ENCODE data around the gene CLDN9.

The CLDN9 gene

DNA sequence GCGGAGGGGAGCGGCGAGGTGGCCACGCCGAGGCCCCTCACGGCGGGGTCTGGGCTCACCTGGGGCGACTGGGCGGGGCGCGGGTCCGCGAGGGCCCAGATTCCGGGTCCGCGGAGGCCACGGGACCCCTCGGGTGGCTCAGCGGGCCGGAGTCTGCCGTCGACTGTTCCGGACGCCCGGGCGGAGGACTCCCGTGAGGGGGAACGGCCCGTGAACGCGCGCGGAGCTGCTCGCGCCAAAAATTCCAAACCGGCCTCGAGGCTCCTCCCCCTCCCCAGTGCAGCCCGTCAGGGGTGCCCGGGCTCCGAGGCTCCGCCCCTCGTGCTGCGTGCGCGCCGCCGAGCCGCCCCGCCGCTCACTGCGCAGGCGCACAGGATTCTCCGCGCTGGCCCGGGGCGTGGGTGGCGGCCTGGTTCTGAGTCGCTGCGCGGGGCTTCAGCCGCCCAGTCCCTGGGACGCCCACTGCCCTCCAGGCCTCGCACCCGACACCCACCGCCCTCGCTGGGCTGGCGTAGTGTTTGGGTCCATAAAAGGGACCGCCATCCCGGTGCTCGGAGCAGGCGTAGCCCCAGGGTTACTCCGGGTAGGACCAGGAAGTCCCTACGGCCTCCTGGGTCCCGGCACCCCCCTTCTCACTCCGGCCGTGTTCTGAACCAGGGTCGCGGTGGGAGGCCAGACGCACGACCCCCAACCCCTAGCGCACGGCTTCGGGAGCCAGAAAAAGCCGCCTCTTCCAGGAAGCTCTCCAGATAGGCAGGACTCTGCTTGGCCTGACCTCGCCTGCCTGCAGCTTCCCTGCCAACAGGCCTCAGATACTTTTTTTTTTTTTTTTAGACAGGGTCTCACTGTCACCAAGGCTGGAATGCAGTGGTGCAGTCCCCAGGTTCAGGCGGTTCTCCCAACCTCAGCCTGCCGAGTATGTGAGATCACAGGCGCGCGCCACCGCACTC, 32.2 kb upstream of the CLDN9 start, which contains the start of gene PKMYT1 (continued):
- TF ChIP-seq EGR2 (tag by site-specific recombination; IDR thresholded peaks at IDR 0.05; ENCODE audit: low read depth) (peak; percentile 93), ZNF518A (tag by site-specific recombination; conservative IDR thresholded peaks at IDR 0.05; ENCODE audit: low read depth) (no peak), ZNF488 (tag by site-specific recombination; IDR thresholded peaks at IDR 0.05) (no peak), TSHZ1 (tag by site-specific recombination; IDR thresholded peaks at IDR 0.05; ENCODE audit: borderline replicate concordance) (no peak), ZNF157 (tag by site-specific recombination; IDR thresholded peaks at IDR 0.05) (no peak), ZBTB20 (tag by site-specific recombination; IDR thresholded peaks at IDR 0.05) (peak; percentile 18; the same call in 1 of the 2 replicates), ZBTB11 (tag by site-specific recombination; conservative IDR thresholded peaks at IDR 0.05; ENCODE audit: low read depth) (peak; percentile 46; the same call in 1 of the 2 replicates), GLIS2 (tag by site-specific recombination; IDR thresholded peaks at IDR 0.05) (peak; percentile 60), YY1 (tag by site-specific recombination; IDR thresholded peaks at IDR 0.05) (0 out of 2 replicates have a peak, but pooled peaks have one; percentile 22), ZNF2 (tag by site-specific recombination; IDR thresholded peaks at IDR 0.05) (peak; percentile 33; the same call in 1 of the 2 replicates), ZBTB48 (tag by site-specific recombination; IDR thresholded peaks at IDR 0.05) (peak; percentile 60), ZNF248 (tag by site-specific recombination; IDR thresholded peaks at IDR 0.05) (no peak), ZFP41 (tag by site-specific recombination; IDR thresholded peaks at IDR 0.05; ENCODE audit: borderline replicate concordance) (no peak), ZNF785 (tag by site-specific recombination; IDR thresholded peaks at IDR 0.05) (0 out of 2 replicates have a peak, but pooled peaks have one; percentile 2), ZNF623 (tag by site-specific recombination; IDR thresholded peaks at IDR 0.05) (no peak), KLF7 (tag by site-specific recombination; IDR thresholded peaks at IDR 0.05; ENCODE audit: borderline replicate concordance) (peak; percentile 93), ZNF292 (tag by site-specific recombination; IDR thresholded peaks at IDR 0.05; ENCODE audit: borderline replicate concordance, low read depth) (no peak), ZNF121 (tag by site-specific recombination; IDR thresholded peaks at IDR 0.05) (no peak), OVOL3 (tag by site-specific recombination; IDR thresholded peaks at IDR 0.05) (no peak), ZNF140 (tag by site-specific recombination; IDR thresholded peaks at IDR 0.05) (no peak)
- TF ChIP-seq, protein P1, sequence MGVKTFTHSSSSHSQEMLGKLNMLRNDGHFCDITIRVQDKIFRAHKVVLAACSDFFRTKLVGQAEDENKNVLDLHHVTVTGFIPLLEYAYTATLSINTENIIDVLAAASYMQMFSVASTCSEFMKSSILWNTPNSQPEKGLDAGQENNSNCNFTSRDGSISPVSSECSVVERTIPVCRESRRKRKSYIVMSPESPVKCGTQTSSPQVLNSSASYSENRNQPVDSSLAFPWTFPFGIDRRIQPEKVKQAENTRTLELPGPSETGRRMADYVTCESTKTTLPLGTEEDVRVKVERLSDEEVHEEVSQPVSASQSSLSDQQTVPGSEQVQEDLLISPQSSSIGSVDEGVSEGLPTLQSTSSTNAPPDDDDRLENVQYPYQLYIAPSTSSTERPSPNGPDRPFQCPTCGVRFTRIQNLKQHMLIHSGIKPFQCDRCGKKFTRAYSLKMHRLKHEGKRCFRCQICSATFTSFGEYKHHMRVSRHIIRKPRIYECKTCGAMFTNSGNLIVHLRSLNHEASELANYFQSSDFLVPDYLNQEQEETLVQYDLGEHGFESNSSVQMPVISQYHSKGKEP (tag by site-specific recombination; IDR thresholded peaks at IDR 0.05) = no peak

Measured in HEK293 (cell line).